Adrenal gland (tissue), 5 donors: Measurements from ENCODE around the gene CSNK1G3.

Experiments used
- POLR2A ChIP-seq, 2 donors: fragments of 450-650 bp; IDR thresholded peaks; one replicate each; pipeline ENCODE4 v1.6.1; 2017; ENCODE audit warnings: antibody characterized with exemption in 2 of 2, mild to moderate bottlenecking in 2 of 2, moderate library complexity in 1 of 2
- TF ChIP-seq, protein P1 (sequence below), 6 experiments: fragments of 450-650 bp in 4 of 6; fragments of 200-600 bp in 2 of 6; sonication (generic) in 1 of 6; IDR thresholded peaks; 1 replicate in 5 of 6; 2 replicates in 1 of 6; pipeline versions ENCODE4 v1.5.1 to v1.8.0; 2016 to 2021; ENCODE audit warnings: antibody characterized with exemption in 6 of 6, mild to moderate bottlenecking in 2 of 6, moderate library complexity in 1 of 6
- donor health status: DM: no; HTN: no; CAD: no.

DNA sequence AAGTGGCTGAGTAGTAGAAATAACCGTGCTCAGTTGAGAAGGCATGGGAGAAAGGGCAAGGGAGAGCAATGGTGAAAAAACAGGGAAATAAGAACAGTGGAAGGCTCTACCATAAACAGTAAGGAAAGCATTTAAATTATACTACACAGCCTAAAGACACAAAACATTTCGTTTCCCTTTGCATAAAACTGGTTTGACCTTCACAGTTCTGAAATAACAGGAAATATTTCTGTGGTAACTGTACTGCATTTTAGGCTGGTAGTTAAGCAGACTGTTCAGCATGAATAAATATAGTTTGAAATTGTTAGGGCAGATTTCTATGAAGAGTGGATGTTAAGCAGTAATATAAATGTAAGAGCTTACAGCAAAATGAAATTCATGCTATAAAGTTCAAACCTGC, 147.5 kb downstream of the CSNK1G3 start:
- TF ChIP-seq POLR2A (IDR thresholded peaks at IDR 0.05): no peak
- TF ChIP-seq, protein P1, sequence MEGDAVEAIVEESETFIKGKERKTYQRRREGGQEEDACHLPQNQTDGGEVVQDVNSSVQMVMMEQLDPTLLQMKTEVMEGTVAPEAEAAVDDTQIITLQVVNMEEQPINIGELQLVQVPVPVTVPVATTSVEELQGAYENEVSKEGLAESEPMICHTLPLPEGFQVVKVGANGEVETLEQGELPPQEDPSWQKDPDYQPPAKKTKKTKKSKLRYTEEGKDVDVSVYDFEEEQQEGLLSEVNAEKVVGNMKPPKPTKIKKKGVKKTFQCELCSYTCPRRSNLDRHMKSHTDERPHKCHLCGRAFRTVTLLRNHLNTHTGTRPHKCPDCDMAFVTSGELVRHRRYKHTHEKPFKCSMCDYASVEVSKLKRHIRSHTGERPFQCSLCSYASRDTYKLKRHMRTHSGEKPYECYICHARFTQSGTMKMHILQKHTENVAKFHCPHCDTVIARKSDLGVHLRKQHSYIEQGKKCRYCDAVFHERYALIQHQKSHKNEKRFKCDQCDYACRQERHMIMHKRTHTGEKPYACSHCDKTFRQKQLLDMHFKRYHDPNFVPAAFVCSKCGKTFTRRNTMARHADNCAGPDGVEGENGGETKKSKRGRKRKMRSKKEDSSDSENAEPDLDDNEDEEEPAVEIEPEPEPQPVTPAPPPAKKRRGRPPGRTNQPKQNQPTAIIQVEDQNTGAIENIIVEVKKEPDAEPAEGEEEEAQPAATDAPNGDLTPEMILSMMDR (IDR thresholded peaks at IDR 0.05): no peak
